Rectal smooth muscle tissue (tissue), 1 donor: ENCODE data around the gene SLC16A9.
"Not testable (repeated sequence)": the region's sequence is repeated elsewhere in the genome, so short reads cannot be mapped to it uniquely, and the experiment has no call there.

Experiments
- H3K27ac ChIP-seq: one replicate; pipeline ENCODE4 v1.7.0; 2013; ENCODE audit warnings: low read depth, low read length, inconsistent platforms
- H3K27me3 ChIP-seq: one replicate; pipeline ENCODE4 v1.7.0; 2013; ENCODE audit warnings: low read length; ENCODE audit not compliant: control insufficient read depth, insufficient read depth
- H3K36me3 ChIP-seq: one replicate; pipeline ENCODE4 v1.7.0; 2013; ENCODE audit warnings: low read length; ENCODE audit not compliant: control insufficient read depth, insufficient read depth
- H3K4me1 ChIP-seq: one replicate; pipeline ENCODE4 v1.7.0; 2013; ENCODE audit warnings: low read length; ENCODE audit not compliant: control insufficient read depth, insufficient read depth
- H3K4me3 ChIP-seq: one replicate; pipeline ENCODE4 v1.7.0; 2013; ENCODE audit warnings: low read length
- H3K9ac ChIP-seq: one replicate; pipeline ENCODE4 v1.7.0; 2013; ENCODE audit warnings: low read length

SLC16A9 gene

GRCh38 chr10:59709395-59710125 is at the start of gene SLC16A9:
Gene SLC16A9 (minus strand): TSS chr10:59709850. CDS start chr10:59684291, 25,559 bp downstream.
- Histone ChIP-seq H3K27me3 (no peaks in the 10 kb centered on the region), H3K36me3 (no peaks in the 10 kb centered on the region), H3K27ac (no peak within 1 kb of the TSS), H3K4me3 (peak within 1 kb of the TSS; percentile 68), H3K9ac (no peak within 1 kb of the TSS), H3K4me1 (no peaks in the 10 kb centered on the region)

GRCh38 chr10:59757966-59758365 is 48.3 kb upstream of the SLC16A9 start:
- Histone ChIP-seq H3K4me1 (no peaks in the 10 kb centered on the region), H3K27me3 (no peaks in the 10 kb centered on the region), H3K9ac (no peak overlapping the region), H3K36me3 (no peaks in the 10 kb centered on the region), H3K4me3 (no peak overlapping the region), H3K27ac (no peak overlapping the region)

- no peaks in the 10 kb centered on the region for H3K4me1 ChIP-seq
- H3K9ac ChIP-seq: no peak overlapping the region
- no peaks in the 10 kb centered on the region for H3K36me3 ChIP-seq
- no peak overlapping the region for H3K27ac ChIP-seq
- no peaks in the 10 kb centered on the region for H3K27me3 ChIP-seq
- no peak overlapping the region for H3K4me3 ChIP-seq
Observed at GRCh38 chr10:59754951-59755350, 45.3 kb upstream of the SLC16A9 start.

- no peaks in the 10 kb centered on the region for H3K4me1 ChIP-seq
- H3K27me3 ChIP-seq: no peaks in the 10 kb centered on the region
- no peak within 1 kb of the TSS for H3K4me3 ChIP-seq
- no peaks in the 10 kb centered on the region for H3K36me3 ChIP-seq
- no peak within 1 kb of the TSS for H3K27ac ChIP-seq
- H3K9ac ChIP-seq: no peak within 1 kb of the TSS
Observed at GRCh38 chr10:59753267-59753666, 43.6 kb upstream of the SLC16A9 start, which contains the start of gene MRLN. Gene MRLN (minus strand): TSS chr10:59753455.

GRCh38 chr10:59752278-59752940 is 42.8 kb upstream of the SLC16A9 start:
- Histone ChIP-seq H3K27me3 (no peaks in the 10 kb centered on the region), H3K4me3 (no peak overlapping the region), H3K36me3 (no peaks in the 10 kb centered on the region), H3K9ac (no peak overlapping the region), H3K4me1 (no peaks in the 10 kb centered on the region), H3K27ac (no peak overlapping the region)

GRCh38 chr10:59750155-59750945 is 40.7 kb upstream of the SLC16A9 start:
- H3K27ac ChIP-seq: no peak overlapping the region
- no peaks in the 10 kb centered on the region for H3K36me3 ChIP-seq
- H3K9ac ChIP-seq: no peak overlapping the region
- H3K4me3 ChIP-seq: no peak overlapping the region
- no peaks in the 10 kb centered on the region for H3K27me3 ChIP-seq
- no peaks in the 10 kb centered on the region for H3K4me1 ChIP-seq

- Histone ChIP-seq H3K4me3 (no peak overlapping the region), H3K36me3 (no peaks in the 10 kb centered on the region), H3K27ac (no peak overlapping the region), H3K4me1 (no peaks in the 10 kb centered on the region), H3K27me3 (no peaks in the 10 kb centered on the region), H3K9ac (no peak overlapping the region)
Observed at GRCh38 chr10:59748834-59749233, 39.2 kb upstream of the SLC16A9 start.

- H3K36me3 ChIP-seq: no peaks in the 10 kb centered on the region
- no peak overlapping the region for H3K4me3 ChIP-seq
- no peak overlapping the region for H3K9ac ChIP-seq
- H3K27me3 ChIP-seq: no peaks in the 10 kb centered on the region
- no peak overlapping the region for H3K27ac ChIP-seq
- no peaks in the 10 kb centered on the region for H3K4me1 ChIP-seq
Observed at GRCh38 chr10:59745163-59745650, 35.6 kb upstream of the SLC16A9 start.

GRCh38 chr10:59744762-59745161 is 35.1 kb upstream of the SLC16A9 start:
- H3K4me3 ChIP-seq, H3K9ac ChIP-seq, H3K4me1 ChIP-seq, H3K36me3 ChIP-seq, H3K27me3 ChIP-seq, H3K27ac ChIP-seq: not testable (repeated sequence)

GRCh38 chr10:59744156-59744555 is 34.5 kb upstream of the SLC16A9 start:
- not testable (repeated sequence) for H3K36me3 ChIP-seq, H3K4me3 ChIP-seq, H3K27ac ChIP-seq, H3K27me3 ChIP-seq, H3K4me1 ChIP-seq, H3K9ac ChIP-seq

- Histone ChIP-seq H3K9ac (no peak overlapping the region), H3K27ac (no peak overlapping the region), H3K36me3 (no peaks in the 10 kb centered on the region), H3K4me1 (no peaks in the 10 kb centered on the region), H3K27me3 (no peaks in the 10 kb centered on the region), H3K4me3 (no peak overlapping the region)
Observed at GRCh38 chr10:59741583-59741982, 31.9 kb upstream of the SLC16A9 start.

- H3K36me3 ChIP-seq: no peaks in the 10 kb centered on the region
- no peak overlapping the region for H3K9ac ChIP-seq
- no peak overlapping the region for H3K4me3 ChIP-seq
- no peaks in the 10 kb centered on the region for H3K4me1 ChIP-seq
- no peaks in the 10 kb centered on the region for H3K27me3 ChIP-seq
- H3K27ac ChIP-seq: no peak overlapping the region
Observed at GRCh38 chr10:59741048-59741447, 31.4 kb upstream of the SLC16A9 start.
